HG03097 (cell line): ENCODE measurements around the gene CD36.

Source experiments
- ATAC-seq: cut with Tn5 transposase; IDR thresholded peaks from one replicate; pipeline ENCODE4 v1.9.1; 2021; ENCODE audit not compliant: unreplicated experiment, low FRiP score

The CD36 gene

GRCh38 chr7:80623503-80624252, 14.8 kb upstream of the CD36 start:
- no peak for ATAC-seq

GRCh38 chr7:80624763-80625162, 13.7 kb upstream of the CD36 start:
- ATAC-seq = no peak

GRCh38 chr7:80629023-80629422, 9.4 kb upstream of the CD36 start:
- ATAC-seq = no peak

GRCh38 chr7:80630608-80631405, 7.6 kb upstream of the CD36 start:
- ATAC-seq = no peak

- ATAC-seq = no peak
Measured at GRCh38 chr7:80631421-80631820, 7.0 kb upstream of the CD36 start.

- ATAC-seq = no peak
Measured at GRCh38 chr7:80632139-80632538, 6.3 kb upstream of the CD36 start.

GRCh38 chr7:80632819-80633218, 5.6 kb upstream of the CD36 start:
- ATAC-seq = no peak

- ATAC-seq = no peak
Measured at GRCh38 chr7:80634505-80634904, 3.9 kb upstream of the CD36 start.

- ATAC-seq = no peak
Measured at GRCh38 chr7:80635533-80635932, 2.9 kb upstream of the CD36 start.

GRCh38 chr7:80635998-80636397, 2.4 kb upstream of the CD36 start:
- no peak for ATAC-seq

- no peak for ATAC-seq
Measured at GRCh38 chr7:80636709-80637108, 1.7 kb upstream of the CD36 start.

GRCh38 chr7:80637454-80637853, 988 bp upstream of the CD36 start:
- ATAC-seq = no peak

- no peak for ATAC-seq
Measured at GRCh38 chr7:80639011-80639410, 569 bp downstream of the CD36 start.

GRCh38 chr7:80640846-80641245, 2.4 kb downstream of the CD36 start:
- ATAC-seq = no peak

- no peak for ATAC-seq
Measured at GRCh38 chr7:80641548-80641947, 3.1 kb downstream of the CD36 start.

GRCh38 chr7:80642871-80643270, 4.4 kb downstream of the CD36 start:
- ATAC-seq = no peak

GRCh38 chr7:80643336-80643915, 5.0 kb downstream of the CD36 start:
- no peak for ATAC-seq

- ATAC-seq = no peak
Measured at GRCh38 chr7:80644054-80644453, 5.6 kb downstream of the CD36 start.

GRCh38 chr7:80646083-80646865, 7.8 kb downstream of the CD36 start:
- no peak for ATAC-seq

- no peak for ATAC-seq
Measured at GRCh38 chr7:80647436-80647835, 9.0 kb downstream of the CD36 start.

GRCh38 chr7:80648031-80648600, 9.7 kb downstream of the CD36 start:
- no peak for ATAC-seq
